B cell (primary cell): ENCODE results near the gene NOXA1. TPM values are rescaled to one million over a fixed set of nuclear protein-coding genes. Genes with fewer than 3 reads are reported as not detected.

Experiments
- ATAC-seq: fragments of 200-7000 bp; cut with Tn5 transposase; one replicate; pipeline ENCODE4 v1.10.0; 2021; ENCODE audit warnings: low read depth, mild to moderate bottlenecking, moderate number of reproducible peaks, moderate library complexity
- CTCF ChIA-PET: fragments of 350-600 bp; sonication (Branson Sonifier 250); formaldehyde crosslinking; loops from one replicate; lab custom pipeline; 2021; ENCODE audit warnings: antibody characterized with exemption, inconsistent platforms; lab: Charles Lee
- POLR2A ChIA-PET: fragments of 350-600 bp; sonication (Branson Sonifier 250); formaldehyde crosslinking; loops from one replicate; lab custom pipeline; 2021; ENCODE audit warnings: antibody characterized with exemption; lab: Charles Lee
- DNase-seq: peaks from one replicate; pipeline ENCODE4 v3.0.0; 2013
- H2AFZ ChIP-seq: 2 replicates; pipeline ENCODE4 v1.6.1; 2012; ENCODE audit warnings: mild to moderate bottlenecking, low read depth, low read length; ENCODE audit not compliant: insufficient read depth, poor library complexity, severe bottlenecking
- H3K27ac ChIP-seq, 2 donors: 1 replicate in 1 of 2; 2 replicates in 1 of 2; pipeline ENCODE4 v1.5.1; 2012 to 2013; ENCODE audit warnings: low read length in 2 of 2, mild to moderate bottlenecking in 2 of 2, moderate library complexity in 1 of 2
- H3K27me3 ChIP-seq, 4 experiments: fragments of 200-600 bp in 1 of 4; sonication (generic) in 1 of 4; replicated peaks in 1 of 4; 1 replicate in 2 of 4; 2 replicates in 2 of 4; pipeline versions ENCODE4 v1.6.1 to v1.7.0; 2013 to 2016; ENCODE audit warnings: low read length in 3 of 4, mild to moderate bottlenecking in 2 of 4, mixed read lengths in 1 of 4, moderate library complexity in 1 of 4; ENCODE audit not compliant: insufficient read depth in 4 of 4, control insufficient read depth in 3 of 4; ENCODE audit errors: control extremely low read depth in 1 of 4
- H3K36me3 ChIP-seq, 2 experiments: replicated peaks in 1 of 2; 1 replicate in 1 of 2; 2 replicates in 1 of 2; pipeline versions ENCODE4 v1.6.1 to v1.7.1; 2013; ENCODE audit warnings: low read length in 1 of 2; ENCODE audit not compliant: insufficient read depth in 2 of 2, control insufficient read depth in 1 of 2; ENCODE audit errors: control extremely low read depth in 1 of 2, extremely low read depth in 1 of 2
- H3K4me1 ChIP-seq, 2 donors: fragments of 200-600 bp in 1 of 2; sonication (generic) in 1 of 2; 1 replicate in 1 of 2; 2 replicates in 1 of 2; pipeline versions ENCODE4 v1.5.1 to v1.6.1; 2013 to 2017; ENCODE audit warnings: low read length in 2 of 2; ENCODE audit not compliant: control insufficient read depth in 2 of 2, insufficient read depth in 2 of 2
- H3K4me2 ChIP-seq: replicated peaks from 2 replicates; pipeline ENCODE3; 2012; ENCODE audit warnings: mild to moderate bottlenecking, low read depth, low read length; ENCODE audit not compliant: poor library complexity, severe bottlenecking
- H3K4me3 ChIP-seq, 5 experiments: fragments of 200-600 bp in 1 of 5; sonication (generic) in 1 of 5; 1 replicate in 3 of 5; 2 replicates in 2 of 5; pipeline versions ENCODE4 v1.5.1 to v1.7.0; 2011 to 2016; ENCODE audit warnings: low read length in 4 of 5, mild to moderate bottlenecking in 4 of 5, low read depth in 2 of 5, control low read depth in 1 of 5, moderate library complexity in 1 of 5; ENCODE audit not compliant: insufficient read depth in 1 of 5; ENCODE audit errors: control extremely low read depth in 1 of 5, extremely low read depth in 1 of 5
- H3K79me2 ChIP-seq: fragments of 200-600 bp; sonication (generic); one replicate; pipeline ENCODE4 v1.6.0; 2016; ENCODE audit warnings: low read length; ENCODE audit not compliant: control insufficient read depth, insufficient read depth
- H3K9ac ChIP-seq: fragments of 200-600 bp; sonication (generic); 2 replicates; pipeline ENCODE4 v1.6.1; 2017; ENCODE audit warnings: mild to moderate bottlenecking, low read length, moderate library complexity
- H3K9me3 ChIP-seq, 3 donors: one replicate each; pipeline versions ENCODE4 v1.6.1 to v1.7.1; 2013; ENCODE audit warnings: low read length in 2 of 3; ENCODE audit not compliant: control insufficient read depth in 2 of 3, insufficient read depth in 1 of 3; ENCODE audit errors: control extremely low read depth in 1 of 3
- H4K20me1 ChIP-seq: 2 replicates; pipeline ENCODE4 v1.6.0; 2012; ENCODE audit warnings: mild to moderate bottlenecking, low read length; ENCODE audit not compliant: insufficient read depth, control insufficient read depth, poor library complexity, severe bottlenecking
- H3K27ac Mint-ChIP-seq: one replicate; pipeline ENCODE4 v1.8.0; 2021; ENCODE audit warnings: mixed read lengths
- H3K27me3 Mint-ChIP-seq: one replicate; pipeline ENCODE4 v1.8.0; 2021; ENCODE audit warnings: mixed read lengths
- H3K4me1 Mint-ChIP-seq: one replicate; pipeline ENCODE4 v1.8.0; 2021; ENCODE audit warnings: mixed read lengths
- H3K4me3 Mint-ChIP-seq: one replicate; pipeline ENCODE4 v1.8.0; 2021; ENCODE audit warnings: mixed read lengths
- H3K9me3 Mint-ChIP-seq: one replicate; pipeline ENCODE4 v1.8.0; 2022; ENCODE audit warnings: mixed read lengths; ENCODE audit not compliant: insufficient read depth
- EZH2 ChIP-seq: IDR thresholded peaks from 2 replicates; pipeline ENCODE4 v1.6.1; 2012; ENCODE audit warnings: borderline replicate concordance, low read depth, mild to moderate bottlenecking, moderate library complexity, low read length; ENCODE audit not compliant: insufficient read depth, poor library complexity, severe bottlenecking
- WGBS: methylation state at CpG from one replicate; pipeline ENCODE4 v1.1.5; 2013; ENCODE audit warnings: missing lambda C conversion rate; ENCODE audit not compliant: insufficient coverage; 5-methylcytosine and 5-hydroxymethylcytosine counted together
- intact Hi-C: fragments of 100-400 bp; cut with micrococcal nuclease; formaldehyde crosslinking; loops from one replicate; pipeline ENCODE4 v1.10.0; 2022
- polyA plus RNA-seq: library from polyadenylated mRNA; depleted of rRNA; stranded (reverse); fragments of >200 nt; gene quantifications from 2 replicates; pipeline ENCODE4 v1.2.3, GENCODE V29; 2012
- total RNA-seq, 2 donors: library from RNA; stranded (reverse); fragments of 120-200 nt in 1 of 2; gene quantifications; 1 replicate in 1 of 2; 2 replicates in 1 of 2; pipeline versions ENCODE4 v1.2.3 to v1.2.4, GENCODE V29; 2013 to 2022
- TF ChIP-seq, protein P1 (sequence below): fragments of 200-600 bp; IDR thresholded peaks from one replicate; pipeline ENCODE4 v1.8.0; 2022; ENCODE audit warnings: antibody characterized with exemption, mild to moderate bottlenecking

Gene NOXA1
- total and polyA plus RNA-seq, 2 donors (not counting 1 experiment from before 2014, with no cell fraction given), result 5.7 to 7.7 TPM

DNA sequence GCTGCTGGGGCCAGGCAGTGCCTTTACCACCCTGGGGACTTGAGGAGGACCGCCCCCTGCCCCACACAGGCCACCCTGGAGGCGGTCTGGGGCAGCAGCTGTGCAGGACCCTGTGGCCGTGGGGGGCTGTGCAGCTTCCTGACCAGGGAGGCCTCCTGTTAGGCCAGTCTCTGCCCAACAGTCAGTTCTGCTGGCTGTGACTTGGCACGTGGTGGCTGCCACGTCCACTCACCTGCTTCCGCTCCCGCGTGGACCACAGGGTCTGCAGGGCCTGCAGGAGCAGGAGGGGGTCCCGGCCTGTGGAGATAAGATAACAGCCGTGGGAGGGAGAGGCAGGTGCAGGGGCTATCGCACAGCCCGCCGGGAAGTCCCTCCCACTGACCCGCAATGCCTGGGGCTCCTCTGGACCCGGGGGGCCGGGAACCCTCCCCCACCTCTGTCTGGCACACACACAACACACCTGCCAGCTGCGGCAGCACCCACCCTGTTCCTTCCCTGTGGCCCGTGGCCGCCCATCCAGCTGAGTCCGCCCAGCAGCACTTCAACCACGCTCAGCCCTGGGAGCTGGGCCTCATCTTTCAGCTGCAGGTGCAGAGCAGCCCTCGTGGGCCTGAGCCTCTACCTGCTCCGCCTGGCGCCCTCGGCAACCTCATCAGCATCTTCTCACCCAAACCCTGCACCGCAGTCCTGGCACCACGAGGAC lies 40.0 kb upstream of the NOXA1 start:
- TF ChIP-seq EZH2, result no peak
- TF ChIP-seq, protein P1, sequence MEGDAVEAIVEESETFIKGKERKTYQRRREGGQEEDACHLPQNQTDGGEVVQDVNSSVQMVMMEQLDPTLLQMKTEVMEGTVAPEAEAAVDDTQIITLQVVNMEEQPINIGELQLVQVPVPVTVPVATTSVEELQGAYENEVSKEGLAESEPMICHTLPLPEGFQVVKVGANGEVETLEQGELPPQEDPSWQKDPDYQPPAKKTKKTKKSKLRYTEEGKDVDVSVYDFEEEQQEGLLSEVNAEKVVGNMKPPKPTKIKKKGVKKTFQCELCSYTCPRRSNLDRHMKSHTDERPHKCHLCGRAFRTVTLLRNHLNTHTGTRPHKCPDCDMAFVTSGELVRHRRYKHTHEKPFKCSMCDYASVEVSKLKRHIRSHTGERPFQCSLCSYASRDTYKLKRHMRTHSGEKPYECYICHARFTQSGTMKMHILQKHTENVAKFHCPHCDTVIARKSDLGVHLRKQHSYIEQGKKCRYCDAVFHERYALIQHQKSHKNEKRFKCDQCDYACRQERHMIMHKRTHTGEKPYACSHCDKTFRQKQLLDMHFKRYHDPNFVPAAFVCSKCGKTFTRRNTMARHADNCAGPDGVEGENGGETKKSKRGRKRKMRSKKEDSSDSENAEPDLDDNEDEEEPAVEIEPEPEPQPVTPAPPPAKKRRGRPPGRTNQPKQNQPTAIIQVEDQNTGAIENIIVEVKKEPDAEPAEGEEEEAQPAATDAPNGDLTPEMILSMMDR, result no peak
- H3K36me3 ChIP-seq, result no peaks in the 10 kb centered on the region
- H3K27me3 ChIP-seq, result no peaks in the 10 kb centered on the region
- POLR2A ChIA-PET, result no interaction called here
- no peaks in the 10 kb centered on the region for H3K79me2 ChIP-seq
- H3K9me3 ChIP-seq, result peaks cover 0 to 3% (median 0%) of the 10 kb centered on the region in 3 donors
- 64% methylated on average over 22 of the region's 27 CpGs for WGBS
- intact Hi-C loops, result no loop called here
- no peaks in the 10 kb centered on the region for H4K20me1 ChIP-seq
- DNase-seq, result no peak
- Mint-ChIP-seq H3K4me1 (no peaks in the 10 kb centered on the region), H3K4me3 (no peak overlapping the region), H3K27ac (no peak overlapping the region), H3K9me3 (no peaks in the 10 kb centered on the region), H3K27me3 (no peaks in the 10 kb centered on the region)
- H3K4me2 ChIP-seq, result no peak overlapping the region
- H3K9ac ChIP-seq, result no peak overlapping the region
- peaks cover 9 to 10% of the 10 kb centered on the region in 2 donors for H3K4me1 ChIP-seq
- H3K27ac ChIP-seq, result no peak overlapping the region
- no peak for ATAC-seq
- CTCF ChIA-PET, result no interaction called here
- no peak overlapping the region for H3K4me3 ChIP-seq
- H2AFZ ChIP-seq, result no peak overlapping the region
